Ureter (tissue), 1 donor: Measurements from ENCODE around the gene MKX. TPM values are rescaled to one million over a fixed set of nuclear protein-coding genes. Genes with fewer than 3 reads are reported as not detected.
"Not testable (repeated sequence)": the region's sequence is repeated elsewhere in the genome, so short reads cannot be mapped to it uniquely, and the experiment has no call there.

ENCODE experiments used
- DNase-seq: peaks from one replicate; pipeline ENCODE4 v3.0.0-alpha.2; 2020; ENCODE audit warnings: low spot score
- total RNA-seq: library from RNA; stranded (reverse); gene quantifications from one replicate; pipeline ENCODE4 v1.2.4, GENCODE V29; 2023
- donor health status: DM: yes; HTN: yes; CAD: no.

Gene MKX
- total RNA-seq, 1 donor from 2014 or later, result 0.94 TPM

DNA sequence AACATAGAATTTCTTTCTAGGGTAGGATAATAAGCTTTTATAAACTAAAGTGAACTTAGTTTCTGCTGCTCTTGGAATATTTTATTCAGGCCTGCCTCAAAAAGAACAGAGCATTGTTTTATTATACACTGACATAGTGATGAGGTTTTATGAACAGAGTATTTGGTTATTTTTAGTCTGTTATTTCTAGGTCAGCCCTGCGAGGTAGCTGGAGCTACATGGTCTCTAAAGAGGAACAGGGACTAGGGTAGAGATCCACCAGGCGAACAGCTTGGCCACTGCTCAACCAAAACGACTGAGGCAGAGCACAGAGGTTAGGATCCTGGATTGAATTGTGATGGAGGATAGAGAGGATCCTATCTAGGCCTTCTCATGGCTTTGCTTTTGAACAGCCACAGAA lies 53.0 kb downstream of the MKX start:
- no peak for DNase-seq

DNA sequence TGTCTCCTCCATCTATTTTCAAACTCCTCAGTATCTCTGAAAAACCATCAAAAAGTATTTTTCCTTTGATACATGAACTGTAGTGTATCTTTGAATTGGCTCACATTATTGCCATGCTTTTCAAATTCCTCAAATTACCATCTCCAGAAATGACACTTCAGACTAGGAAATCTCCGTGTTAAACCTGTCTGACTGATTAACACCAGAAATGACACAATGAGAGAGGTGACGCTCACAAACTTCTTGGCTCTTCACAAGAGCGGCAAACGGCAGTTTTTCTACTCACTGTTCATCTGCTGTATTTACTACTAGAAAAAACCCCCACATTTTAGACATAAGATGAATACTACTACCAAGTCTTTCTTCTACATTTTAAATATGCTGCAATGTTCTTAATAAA lies 56.6 kb downstream of the MKX start:
- no peak for DNase-seq

DNA sequence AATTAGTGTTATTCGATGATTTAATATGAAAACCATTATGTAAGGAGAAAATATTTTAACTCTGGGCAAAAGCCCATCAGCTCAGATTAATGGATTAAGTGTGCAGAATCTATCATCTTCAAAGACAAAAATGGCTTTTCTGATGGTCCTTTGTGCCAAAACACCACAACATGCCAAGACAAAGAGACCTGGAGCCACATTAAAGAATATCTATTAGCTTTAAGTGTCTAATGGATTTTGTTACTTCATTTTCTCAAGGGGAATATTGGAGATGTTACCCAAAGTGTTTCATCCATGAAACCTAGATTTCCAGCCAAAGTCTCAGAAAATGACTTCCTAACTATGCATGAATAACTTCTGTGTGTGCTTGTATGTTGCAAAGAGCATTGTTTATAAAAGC lies 57.3 kb downstream of the MKX start:
- DNase-seq, result no peak

DNA sequence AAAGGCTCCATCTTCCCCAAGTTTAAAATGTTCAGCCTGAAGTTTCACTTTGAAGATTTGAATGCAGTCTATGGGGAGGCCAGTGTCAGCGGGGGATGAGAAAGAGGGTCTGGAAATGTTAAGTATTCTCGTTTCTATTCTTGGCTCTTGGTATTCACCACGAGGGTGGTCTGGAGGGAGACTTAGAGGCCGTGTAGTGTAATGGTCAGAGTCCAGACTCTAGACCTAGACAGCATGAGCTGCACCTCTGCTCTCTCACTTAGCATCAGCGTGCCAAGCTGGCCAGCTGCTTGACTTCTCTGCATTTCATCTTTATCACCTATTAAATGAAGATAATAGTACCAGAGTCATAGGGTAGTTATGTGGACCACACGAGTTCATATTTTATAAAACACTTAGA lies 57.9 kb downstream of the MKX start:
- no peak for DNase-seq

DNA sequence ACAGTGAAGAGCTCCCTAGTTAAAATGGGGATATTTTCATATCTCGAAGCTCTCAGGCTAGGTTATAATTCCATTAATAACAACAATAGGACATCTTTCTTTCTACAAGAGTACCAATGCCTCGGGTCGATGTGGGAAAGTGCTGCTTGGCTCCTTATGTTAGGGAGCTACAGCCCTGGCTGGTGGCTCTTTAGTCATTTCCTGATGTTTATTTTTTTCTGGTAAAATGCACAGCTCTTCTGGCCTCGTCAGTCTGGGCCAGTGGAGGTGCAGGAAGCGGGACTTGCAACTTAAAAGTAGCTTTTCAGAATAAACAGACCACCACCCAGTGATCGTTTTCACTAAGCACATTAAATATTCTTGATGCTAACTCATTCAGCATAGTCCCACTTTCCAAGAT lies 58.3 kb downstream of the MKX start:
- DNase-seq, result no peak

DNA sequence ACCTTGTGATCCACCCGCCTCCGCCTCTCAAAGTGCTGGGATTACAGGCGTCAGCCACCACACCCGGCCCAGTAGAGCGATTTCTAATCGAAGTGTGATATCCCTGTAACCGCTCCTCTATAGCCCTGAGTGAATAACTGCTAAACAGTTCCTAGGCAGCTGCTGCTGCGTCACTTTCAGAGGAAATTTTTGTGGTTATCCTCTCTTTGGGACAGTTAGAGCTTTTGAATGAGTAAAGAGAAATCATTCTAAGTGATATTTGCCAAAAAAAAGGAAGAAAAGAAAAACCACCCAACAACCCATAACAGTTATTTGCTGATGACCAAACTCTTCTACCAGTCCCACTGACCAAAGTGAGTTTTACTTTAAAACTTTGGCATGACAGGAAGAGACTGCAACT lies 59.9 kb downstream of the MKX start:
- no peak for DNase-seq

DNA sequence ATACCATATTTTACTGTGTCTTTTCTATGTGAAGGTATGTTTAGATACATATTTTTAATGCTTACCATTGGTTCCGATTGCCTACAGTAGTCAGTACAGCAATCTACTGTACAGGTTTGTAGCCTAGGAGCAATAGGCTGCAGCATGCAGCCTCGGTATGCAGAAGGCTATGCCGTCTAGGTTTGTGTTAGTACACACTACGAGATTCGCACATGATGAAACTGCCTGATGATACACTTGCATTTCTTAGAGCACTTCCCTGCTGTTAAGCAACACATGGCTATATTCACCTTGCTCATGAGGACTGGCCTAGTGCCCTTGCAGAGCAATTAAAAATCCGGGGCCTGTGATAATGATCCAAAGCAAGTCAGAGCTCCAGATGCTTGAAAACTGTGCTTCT lies 62.4 kb downstream of the MKX start:
- DNase-seq, result no peak

DNA sequence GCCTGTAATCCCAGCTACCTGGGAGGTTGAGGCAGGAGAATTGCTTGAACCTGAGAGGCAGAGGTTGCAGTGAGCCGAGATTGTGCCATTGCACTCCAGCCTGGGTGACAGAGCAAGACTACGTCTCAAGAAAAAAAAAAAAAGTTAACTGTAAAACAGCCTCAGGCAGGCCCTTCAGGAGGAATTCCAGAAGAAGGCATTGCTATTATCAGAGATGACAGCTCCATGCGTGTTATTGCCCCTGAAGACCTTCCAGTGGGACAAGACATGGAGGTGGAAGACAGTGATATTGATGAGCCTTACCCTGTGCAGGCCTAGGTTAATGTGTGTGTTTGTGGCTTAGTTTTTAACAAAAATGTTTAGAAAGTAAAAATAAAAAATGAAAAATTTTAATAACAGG lies 63.8 kb downstream of the MKX start:
- not testable (repeated sequence) for DNase-seq

DNA sequence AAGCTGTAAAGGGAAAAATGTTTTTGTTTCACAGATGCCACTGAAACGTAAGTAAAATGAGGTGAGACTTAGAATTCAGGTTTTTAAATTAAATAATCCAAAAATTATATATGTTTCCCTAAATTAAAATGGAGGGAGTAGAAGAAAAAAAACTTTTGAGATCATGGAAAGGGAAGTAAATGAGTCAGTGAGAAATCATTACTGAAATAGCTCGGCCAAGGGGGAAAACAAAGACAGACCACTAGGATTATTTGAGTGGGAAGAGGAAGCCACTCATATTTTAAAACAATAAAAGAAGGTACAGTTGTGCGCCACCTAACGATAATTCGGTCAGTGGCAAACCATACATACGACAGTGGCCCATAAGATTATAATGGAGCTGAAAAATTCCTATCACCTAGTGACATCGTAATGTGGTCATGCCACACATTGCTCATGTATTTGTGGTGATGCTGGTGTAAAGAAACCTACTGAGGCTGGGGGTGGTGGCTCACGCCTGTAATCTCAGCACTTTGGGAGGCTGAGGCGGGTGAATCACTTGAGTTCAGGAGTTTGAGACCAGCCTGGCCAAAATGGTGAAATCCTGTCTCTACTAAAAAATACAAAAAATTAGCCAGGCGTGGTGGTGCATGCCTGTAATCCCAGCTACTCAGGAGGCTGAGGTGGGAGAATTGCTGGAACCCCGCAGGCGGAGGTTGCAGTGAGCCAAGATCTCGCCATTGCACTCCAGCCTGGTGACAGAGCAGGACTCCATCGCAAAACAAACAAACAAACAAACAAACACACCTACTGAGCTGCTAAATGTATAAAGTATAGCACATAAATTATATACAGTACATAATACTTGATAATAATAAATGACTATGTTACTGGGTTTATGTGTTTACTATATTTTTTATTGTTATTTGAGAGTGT lies 64.7 kb downstream of the MKX start:
- DNase-seq, result no peak

DNA sequence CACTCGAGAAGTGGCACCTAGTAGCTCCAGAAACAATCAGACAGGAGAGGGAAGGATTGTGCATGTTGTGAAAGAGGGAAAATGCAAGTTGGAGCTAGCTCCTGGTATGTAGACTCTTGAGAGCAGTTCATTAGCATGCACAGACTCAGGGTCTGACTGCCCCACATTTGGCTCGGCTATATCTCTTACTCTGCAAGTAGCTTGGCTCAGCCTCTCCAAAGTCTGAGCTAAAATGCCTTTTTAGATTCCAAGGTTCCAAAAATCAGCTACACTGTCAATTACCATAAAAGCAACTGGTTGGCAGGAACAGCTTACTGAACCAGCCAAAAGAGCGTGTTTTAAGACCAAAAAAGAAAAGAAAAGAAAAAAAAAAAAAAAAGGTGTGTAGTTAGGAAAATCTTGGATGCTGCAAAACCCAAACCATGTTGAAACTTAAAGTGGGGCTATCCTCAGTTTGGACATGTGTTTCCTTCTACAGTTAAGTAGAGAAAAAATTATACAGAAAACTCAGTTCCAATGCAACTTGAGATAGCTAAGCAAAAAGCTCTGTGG lies 65.5 kb downstream of the MKX start:
- no peak for DNase-seq

DNA sequence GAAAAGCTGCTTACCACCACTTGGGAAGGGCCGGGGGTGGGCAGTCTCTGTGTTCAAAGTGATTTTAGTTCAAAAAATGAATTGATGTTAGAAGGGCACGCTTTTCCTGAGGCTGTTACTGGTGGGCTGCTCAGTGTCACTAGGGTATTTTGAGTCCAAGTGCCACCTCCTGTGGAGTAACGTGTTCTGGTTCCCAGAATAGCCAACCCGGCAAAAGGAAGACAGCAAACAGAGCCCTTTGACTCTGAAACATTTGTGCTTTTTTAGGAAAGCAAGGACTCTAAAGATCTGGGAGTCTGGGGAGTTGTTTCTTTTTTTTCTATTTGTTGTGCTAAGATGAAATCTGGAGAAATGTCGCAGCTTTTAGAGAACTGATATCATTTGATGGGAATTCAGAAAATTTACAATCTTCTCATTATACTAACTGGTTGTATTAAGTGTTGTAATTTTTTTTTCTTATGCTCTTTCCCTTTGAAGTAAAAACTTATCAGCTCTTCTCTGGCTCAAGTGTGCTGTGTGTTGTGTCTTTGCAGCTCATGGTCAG lies 66.2 kb downstream of the MKX start:
- no peak for DNase-seq

DNA sequence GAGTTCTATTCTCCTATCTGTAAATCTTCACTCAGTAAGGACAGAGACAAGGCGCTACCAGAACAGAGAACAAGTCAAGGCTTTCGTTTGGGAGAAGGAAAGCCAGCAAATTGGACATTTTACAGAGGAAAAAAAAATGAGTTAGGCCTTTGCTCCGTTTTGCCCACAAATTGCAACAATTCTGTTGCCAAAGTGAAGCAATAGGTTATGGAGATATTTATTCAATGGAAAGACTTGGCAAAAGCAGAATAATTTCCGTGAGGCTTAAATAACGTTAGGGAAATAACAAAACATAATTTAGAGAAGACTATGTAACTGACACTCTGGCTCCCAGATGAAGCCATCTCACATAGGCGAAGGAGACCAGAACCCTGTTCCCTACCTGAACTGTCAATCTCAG lies 67.5 kb downstream of the MKX start:
- no peak for DNase-seq

DNA sequence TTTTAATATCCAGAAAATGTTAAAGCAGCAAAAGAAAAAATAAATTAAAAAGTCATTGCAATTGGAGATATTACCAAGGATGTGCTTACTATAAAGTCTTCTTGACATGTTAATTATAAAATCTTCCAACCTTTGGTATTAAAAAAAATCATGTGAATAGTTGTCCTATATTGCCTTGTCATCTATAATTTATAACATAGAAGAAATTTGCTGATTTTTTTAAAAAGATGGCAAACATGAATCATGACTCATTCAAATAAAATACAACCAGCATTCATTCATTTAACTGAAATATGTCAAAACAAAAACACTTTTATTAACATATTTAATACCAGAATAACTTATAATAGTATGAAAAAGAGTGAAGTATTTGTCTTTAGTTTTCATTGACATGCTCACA lies 72.6 kb downstream of the MKX start:
- no peak for DNase-seq

DNA sequence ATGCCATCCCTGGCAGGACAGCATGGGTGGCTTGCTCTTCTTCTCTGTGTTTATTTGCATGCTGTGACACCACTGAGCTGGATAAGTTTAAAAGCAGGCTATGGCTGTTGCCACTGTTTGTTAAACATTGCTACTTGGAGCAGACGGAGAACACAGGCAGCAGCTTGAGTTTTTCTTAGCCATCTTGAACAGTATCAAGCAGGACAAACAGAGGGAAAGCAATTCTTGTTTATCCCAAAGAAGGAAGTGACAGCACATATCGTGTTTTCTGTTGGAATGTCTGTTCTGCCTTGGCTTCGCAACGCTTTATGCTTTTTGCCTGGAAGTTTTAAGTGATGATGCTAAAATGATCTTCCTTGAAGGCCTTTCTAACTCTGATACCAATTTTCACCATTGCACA lies 73.8 kb downstream of the MKX start:
- DNase-seq, result no peak

DNA sequence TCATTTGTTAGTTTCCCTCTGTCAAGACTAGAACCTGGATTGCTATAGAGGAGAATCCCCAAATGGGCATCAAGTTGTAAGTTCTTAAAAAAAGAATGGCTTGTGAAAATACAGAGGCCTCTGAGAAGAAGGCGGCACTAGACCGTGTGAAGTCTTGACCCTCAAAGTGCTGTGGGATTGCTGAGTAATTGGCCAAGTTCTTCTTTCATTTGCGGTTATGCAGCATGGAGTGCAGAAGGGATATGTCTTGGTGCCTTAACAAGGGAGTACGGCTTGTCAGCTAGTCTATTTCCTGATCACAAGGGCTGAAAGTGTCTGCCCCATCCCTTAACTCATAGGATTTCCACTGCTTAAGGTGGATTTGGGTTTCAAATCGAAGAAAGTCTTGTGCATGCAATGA lies 81.2 kb downstream of the MKX start:
- DNase-seq, result no peak

DNA sequence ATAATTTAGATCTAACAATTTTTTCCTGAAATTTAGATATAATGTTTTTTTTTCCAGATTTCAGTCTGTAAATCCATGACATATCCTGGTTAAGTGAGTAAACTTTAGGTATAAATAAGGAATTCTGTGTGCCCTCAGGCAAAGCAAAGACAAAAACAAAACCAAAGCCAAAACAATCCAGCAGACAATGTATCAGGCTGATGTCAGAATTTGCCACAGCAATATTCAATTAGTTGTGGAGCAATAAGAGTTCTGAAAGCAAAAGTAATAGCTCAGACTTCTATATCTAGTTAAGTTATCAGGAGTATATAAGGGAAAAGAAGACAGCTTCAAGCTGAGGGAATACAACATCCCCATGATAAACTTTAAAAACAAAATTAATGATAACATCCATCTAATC lies 82.0 kb downstream of the MKX start:
- DNase-seq, result no peak

DNA sequence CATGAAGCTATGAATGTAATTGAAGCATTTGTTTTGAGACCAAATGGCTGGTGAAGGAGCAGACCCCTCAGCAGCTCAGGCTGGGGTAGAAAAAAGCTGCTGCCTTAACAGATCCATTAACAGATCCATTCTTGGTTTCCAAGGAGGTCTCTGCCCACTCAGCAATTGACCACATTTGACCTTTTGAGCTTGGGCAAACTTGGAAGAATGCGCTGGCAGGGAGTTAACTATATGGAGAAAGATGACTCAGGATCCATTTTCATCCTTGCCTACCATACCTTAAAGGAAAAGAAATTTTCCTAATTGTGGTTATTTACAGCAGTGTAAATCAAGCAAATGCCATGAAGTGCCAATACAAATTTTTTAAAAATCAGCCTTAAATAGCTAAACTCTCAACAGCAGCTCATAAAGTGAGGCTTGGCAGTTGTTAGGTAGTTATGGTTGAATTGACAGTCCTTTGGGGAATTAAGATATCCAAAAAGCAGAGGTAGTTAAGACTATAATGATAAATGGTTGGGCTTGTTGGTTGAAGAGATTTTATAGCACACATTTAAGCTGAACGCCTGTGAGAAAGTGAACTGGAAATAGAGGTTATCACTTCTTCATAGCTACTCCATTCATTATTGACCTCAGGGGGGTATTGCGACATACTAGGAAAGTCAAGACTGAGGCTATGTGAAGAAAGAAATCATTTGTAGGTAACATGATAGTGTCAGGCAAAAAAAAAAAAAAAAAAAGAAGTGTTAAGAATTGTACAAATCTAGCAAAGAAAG lies 83.9 kb downstream of the MKX start:
- DNase-seq, result no peak

DNA sequence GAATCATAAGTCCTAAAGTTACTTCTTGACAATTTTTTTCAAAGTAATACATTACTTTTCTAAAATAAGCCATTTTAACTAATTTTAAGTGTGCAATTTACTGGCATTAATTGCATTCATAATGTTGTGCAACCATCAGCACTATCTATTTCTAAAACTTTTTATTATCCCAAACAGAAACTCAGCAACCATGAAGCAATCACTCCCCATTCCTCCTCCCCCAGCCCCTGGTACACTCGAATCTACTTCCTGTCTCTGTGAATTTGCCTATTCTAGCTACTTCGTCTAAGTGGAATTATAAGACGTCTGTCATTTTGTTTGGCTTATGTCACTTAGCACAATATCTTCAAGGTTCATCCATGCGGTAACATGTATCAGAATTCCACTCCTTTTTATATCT lies 84.9 kb downstream of the MKX start:
- no peak for DNase-seq

DNA sequence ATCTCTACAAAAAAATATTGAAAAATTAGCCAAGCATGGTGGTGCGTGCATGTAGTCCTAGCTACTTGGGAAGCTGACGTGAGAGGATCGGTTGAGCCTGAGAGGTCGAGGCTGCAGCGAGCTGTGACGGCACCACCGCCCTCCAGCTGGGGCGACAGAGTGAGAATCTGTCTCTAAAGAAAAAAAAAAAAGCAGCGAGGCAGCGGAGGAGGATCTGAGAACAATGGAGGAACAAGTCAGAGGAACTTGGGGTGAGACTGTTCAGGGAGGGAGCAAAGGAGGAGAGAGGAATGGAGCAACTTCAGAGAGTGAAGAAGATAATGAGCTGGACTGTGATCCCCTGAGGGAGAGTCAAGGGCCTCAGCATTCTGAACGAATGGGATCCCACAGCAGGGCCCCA lies 85.4 kb downstream of the MKX start:
- no peak for DNase-seq

DNA sequence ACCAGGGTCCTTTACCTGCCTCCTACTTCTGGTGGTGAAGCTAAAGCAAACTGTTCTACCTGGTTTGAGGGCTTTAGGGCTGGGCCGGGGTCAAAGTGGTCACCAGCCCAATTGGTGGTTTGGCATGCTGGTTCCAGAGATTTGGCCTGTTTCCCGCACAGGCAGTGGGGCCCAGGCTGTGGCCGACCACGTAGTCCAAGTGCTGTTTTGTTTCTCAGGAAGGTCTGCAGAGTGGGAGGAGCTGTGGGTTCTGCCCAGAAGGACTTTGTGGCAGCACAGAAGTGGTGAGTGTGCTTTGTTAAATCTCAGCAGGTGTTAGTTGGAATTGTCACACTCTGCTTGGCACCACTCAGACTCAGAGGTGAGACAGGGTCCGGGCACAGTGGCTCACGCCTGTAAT lies 85.8 kb downstream of the MKX start:
- DNase-seq, result no peak

DNA sequence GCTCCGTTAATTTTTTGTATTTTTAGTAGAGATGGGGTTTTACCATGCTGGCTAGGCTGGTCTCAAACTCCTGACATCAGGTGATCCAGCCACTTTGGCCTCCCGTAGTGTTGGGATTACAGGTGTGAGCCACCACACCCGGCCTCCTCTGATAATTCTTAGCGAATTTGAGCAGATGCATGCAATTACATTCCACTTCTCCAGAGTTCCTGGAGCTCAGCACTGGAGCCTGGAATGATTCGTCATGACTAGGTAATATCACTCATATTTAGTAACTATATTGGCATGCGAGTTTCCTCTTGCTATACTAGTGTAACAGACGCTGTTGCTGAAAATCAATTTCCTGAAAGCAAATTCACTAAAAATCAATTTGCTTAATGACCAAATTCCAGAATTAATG lies 86.8 kb downstream of the MKX start:
- no peak for DNase-seq

DNA sequence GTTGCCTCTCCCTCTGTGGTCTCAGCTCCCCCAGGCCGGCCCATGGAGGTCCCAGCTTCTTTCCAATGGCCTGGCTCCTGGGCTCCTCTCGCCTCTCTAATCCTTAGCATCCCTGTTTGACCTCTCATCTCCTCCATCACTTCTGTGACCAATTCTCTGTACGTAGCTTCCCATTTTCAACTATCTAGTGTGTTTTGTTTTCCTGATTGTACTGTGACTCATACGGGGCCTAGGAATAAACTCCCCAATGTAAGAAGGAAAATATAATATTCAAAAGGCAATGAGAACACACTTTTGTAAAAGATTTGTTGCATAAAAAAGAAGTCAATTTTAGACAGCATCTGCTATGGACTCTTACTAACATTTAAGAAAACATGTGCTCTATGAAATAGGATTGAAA lies 90.3 kb downstream of the MKX start:
- no peak for DNase-seq

DNA sequence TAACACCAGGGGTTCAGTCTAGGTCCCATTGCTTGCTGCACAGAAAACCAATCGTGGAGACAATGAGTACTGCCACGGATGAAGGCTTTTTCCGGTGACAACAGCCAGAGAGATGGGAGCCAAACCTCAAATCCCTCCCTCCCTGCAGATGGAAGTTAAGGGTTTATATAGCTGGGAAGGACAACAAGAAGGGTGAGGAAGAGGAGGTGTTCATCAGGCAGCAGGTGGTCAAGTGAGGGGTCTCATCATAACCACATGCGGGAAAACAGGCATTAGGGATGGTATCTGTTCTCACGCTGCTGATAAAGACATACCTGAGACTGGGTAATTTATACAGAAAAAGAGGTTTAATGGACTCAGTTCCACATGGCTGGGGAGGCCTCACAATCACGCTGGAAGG lies 91.3 kb downstream of the MKX start:
- DNase-seq, result no peak
